Measurements from ENCODE around the gene SFI1.

DNA sequence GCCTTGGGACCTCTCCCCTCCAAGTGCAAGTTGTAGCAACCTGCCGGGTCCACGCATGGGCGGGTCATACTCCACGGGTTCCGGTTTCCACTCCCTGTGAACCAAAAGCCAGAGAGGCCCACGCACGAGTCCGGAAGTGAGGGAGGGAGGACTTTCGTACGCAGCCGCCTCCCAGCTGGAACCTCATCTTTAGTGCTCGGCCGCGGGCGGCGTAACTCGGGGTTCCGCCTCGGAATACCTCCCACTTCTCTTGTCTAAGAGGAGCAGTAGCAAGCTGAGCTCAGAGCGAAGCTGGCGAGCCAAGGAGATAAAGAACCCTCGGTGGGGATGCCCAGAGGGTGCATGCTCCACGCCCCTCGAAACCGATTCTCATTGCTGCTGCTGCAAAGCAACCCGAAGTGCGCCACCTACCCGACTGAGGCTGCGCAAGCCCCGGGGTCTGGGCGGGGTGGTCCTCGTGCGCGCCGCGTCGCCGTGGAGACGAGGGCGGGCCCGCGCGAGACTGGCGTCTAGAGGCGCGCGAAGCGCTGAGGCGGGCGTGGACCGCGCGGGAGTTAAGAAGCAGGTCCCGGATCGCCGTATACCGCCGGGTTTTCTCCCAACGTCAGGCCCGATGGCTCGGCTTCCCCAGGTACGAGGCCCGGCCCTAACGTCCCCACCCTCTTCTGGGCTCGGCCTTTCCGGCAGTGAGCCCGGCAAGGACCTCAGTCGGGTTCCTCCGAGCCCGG, at the start of gene SFI1:
- TF ChIP-seq, protein P1, sequence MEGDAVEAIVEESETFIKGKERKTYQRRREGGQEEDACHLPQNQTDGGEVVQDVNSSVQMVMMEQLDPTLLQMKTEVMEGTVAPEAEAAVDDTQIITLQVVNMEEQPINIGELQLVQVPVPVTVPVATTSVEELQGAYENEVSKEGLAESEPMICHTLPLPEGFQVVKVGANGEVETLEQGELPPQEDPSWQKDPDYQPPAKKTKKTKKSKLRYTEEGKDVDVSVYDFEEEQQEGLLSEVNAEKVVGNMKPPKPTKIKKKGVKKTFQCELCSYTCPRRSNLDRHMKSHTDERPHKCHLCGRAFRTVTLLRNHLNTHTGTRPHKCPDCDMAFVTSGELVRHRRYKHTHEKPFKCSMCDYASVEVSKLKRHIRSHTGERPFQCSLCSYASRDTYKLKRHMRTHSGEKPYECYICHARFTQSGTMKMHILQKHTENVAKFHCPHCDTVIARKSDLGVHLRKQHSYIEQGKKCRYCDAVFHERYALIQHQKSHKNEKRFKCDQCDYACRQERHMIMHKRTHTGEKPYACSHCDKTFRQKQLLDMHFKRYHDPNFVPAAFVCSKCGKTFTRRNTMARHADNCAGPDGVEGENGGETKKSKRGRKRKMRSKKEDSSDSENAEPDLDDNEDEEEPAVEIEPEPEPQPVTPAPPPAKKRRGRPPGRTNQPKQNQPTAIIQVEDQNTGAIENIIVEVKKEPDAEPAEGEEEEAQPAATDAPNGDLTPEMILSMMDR (conservative IDR thresholded peaks at IDR 0.05; ENCODE audit: low read length) = peak; percentile 34
- no peak for TF ChIP-seq EZH2phosphoT487 (IDR thresholded peaks at IDR 0.05; ENCODE audit: borderline replicate concordance)

Measured in Loucy (cell line).